GM21390 (cell line): ENCODE measurements around the gene MYO1G.
"Not testable (repeated sequence)": the region's sequence is repeated elsewhere in the genome, so short reads cannot be mapped to it uniquely, and the experiment has no call there.

Experiments used
- ATAC-seq: cut with Tn5 transposase; IDR thresholded peaks from one replicate; pipeline ENCODE4 v1.9.1; 2021; ENCODE audit not compliant: unreplicated experiment

The MYO1G gene

GRCh38 chr7:44944821-44945220 is 34.0 kb downstream of the MYO1G start:
- ATAC-seq = no peak

DNA sequence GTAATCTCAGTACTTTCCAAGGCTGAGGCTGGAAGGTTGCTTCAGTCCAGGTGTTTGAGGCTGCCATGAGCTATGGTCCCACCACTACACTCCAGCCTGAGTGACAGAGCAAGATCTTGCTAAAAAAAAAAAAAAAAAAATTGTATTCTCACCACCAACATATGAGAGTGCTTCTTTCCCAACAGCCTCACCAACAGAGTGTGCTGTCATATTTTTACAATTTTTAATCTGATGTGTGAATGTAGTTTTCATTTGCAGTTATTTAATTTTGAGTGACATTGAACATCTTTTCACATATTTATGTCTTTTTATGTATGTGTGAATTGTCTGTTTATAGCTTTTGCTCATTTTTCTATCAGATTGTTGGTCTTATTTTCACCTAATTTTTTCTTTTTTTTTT is 35.2 kb downstream of the MYO1G start:
- ATAC-seq = no peak

DNA sequence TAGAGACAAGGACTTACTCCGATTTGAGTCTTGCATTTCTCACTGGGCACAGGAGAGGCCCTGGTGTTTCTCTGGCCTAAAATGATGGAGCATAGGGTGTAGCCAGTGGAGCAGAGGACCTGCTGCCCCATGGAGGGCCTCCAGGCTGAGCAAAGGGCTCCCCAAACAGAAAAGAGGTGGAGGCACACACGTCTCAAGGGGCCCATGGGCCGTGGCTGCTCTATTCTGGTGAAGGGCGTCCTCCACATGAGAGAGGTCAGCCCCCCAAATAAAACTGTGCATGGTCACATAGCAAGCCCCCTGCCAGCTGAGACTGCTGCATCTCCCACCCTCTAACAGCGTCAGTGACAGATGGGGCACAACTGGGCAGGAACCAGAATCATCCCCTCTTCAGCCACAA is 41.4 kb downstream of the MYO1G start:
- no peak for ATAC-seq

DNA sequence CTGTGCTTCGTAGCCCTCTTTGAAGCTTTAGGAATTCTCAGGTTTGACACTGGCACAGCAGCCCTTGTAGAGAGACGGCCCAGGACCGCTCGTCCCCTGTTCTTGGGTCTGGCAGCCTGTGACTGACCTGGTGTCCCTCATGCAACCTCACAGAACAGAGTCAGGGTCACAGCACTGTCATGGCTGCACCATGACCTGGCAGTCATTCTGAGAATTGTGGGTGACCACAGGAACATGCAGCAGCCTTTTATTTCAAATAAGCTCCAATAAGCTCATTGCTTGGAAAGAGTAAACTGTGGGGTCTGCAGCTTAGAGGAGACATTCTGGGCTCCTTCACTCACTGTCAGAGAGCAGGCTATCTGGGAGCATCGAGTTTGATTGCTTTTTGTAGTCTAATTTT is 42.5 kb downstream of the MYO1G start:
- ATAC-seq = no peak

GRCh38 chr7:44935583-44935982 is 43.2 kb downstream of the MYO1G start:
- ATAC-seq = no peak

GRCh38 chr7:44935016-44935415 is 43.8 kb downstream of the MYO1G start:
- ATAC-seq = no peak

DNA sequence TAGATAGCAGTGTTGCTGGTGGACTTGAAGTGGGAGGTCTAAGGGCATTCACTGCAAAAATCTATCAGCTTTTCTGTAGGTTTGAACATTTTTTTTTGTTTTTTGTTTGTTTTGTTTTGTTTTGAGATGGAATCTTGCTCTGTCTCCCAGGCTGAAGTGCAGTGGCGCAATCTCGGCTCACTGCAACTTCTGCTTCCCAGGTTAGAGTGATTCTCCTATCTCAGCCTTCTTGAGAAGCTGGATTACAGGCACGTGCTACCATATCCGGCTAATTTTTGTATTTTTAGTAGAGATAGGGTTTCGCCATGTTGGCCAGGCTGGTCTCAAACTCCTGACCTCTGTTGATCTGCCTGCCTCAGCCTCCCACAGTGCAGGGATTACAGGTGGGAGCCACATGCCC is 44.3 kb downstream of the MYO1G start:
- ATAC-seq = not testable (repeated sequence)

DNA sequence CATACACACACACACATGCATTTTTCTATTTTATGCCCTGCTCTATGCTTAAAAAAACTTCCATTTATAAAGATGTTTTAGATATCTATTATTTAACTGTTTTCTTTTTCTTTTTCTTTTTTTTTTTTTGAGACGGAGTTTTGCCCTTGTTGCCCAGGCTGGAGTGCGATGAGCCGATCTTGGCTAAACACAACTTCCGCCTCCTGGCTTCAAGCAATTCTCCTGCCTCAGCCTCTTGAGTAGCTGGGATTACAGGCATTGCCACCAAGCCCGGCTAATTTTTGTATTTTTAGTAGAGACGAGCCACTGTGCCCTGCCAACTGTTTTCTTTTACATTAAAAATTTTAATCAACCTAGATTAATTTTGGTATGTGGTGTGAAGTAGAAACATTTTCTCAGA is 47.9 kb downstream of the MYO1G start:
- ATAC-seq = no peak

- no peak for ATAC-seq
These were observed 56.5 kb downstream of the MYO1G start for GRCh38 chr7:44922351-44922694.

- ATAC-seq = no peak
These were observed 57.0 kb downstream of the MYO1G start for GRCh38 chr7:44921607-44922350.

DNA sequence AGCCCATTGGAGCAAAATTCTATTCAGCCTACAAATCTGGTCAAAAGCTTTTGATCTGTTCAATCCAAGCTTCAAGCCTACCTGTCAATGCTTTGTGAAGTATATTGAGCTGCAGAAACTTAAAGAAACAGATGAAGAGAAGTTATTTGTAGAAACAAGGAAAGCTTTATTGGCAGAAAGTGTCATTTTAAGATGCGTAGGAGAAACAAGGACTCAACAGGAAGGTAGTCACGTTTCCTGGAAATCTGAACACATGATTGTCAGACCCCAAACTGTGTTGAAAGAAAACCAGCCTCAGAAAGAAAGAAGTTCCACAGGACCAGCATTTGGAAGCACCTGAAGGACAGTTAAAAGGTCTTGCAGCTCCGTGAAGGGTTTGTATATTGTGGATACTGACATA is 58.7 kb downstream of the MYO1G start:
- no peak for ATAC-seq

DNA sequence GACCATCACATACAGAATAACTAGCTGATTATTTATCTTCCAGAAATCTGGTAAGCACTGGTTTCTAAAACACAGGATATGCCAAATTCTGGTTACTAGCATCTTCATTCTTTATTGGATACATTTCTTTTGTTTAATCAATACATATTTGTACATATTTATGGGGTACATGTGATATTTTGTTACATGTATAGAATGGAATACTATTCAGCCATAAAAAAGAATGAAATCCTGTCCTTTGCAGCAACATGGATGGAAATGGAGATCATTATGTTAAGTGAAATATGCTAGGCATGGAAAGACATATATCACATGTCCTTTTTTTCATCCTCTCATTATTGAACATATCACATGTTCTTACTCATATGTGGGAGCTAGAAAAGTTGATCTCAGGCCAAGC is 60.8 kb downstream of the MYO1G start:
- ATAC-seq = no peak

GRCh38 chr7:44917465-44917864 is 61.4 kb downstream of the MYO1G start:
- no peak for ATAC-seq

DNA sequence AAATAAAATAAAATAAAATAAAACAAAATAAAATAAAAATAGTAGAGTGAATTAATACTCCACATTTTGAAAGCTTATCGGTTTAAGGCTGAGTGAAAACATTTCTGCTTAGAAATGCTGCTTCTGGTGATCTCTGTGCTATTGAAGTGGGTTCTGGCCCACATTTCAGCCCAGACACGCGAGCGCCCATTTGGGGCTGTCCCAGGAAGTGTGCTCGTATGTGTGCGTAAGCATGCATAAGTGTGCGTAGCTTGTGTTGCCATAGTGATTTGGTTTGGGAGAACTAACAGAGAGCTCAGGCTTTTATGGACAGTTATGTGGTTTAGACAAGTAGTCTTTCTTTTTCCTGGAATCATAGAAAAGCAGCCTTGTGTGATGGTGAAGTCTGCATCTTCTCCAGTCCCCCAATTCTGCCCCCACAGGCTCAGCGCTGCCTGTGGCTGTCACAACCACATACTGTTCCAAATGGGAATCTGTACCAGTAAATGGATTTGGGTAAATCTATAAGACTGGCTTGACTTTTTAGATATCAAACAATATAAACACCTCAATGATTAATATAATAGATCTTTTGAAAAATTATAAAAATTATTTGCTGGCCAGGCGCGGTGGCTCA is 63.7 kb downstream of the MYO1G start:
- peak; percentile 58 for ATAC-seq

DNA sequence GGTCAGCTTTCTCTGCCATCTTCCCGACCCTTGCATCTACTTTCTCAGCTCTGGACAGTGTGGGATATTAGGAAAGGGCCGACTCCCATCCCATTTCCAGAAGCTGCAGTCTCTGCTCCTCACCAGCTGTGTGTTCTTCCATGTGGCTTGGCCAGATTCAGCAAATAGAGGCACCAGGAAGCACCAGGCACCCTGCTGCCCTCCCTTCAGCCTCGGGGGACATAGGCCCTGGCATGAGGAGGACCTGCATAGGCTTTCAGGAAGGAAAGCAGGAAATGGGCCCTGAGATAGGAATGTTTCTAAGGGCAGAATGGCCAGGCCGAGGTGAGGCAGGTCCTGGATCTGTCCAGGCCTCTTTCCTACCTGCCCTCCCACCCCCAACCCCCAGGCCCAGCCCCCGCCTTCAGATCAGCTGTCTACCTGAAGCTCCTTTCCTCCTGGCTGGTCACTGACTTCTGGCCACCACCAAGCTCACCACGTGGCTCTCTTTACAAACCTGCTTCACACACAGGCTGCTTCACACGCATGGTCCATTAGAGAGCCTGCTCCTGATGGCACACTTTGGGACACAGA is 66.0 kb downstream of the MYO1G start:
- ATAC-seq = no peak
